ENCODE data around the gene SYNE2. TPM values are rescaled to one million over a fixed set of nuclear protein-coding genes. Genes with fewer than 3 reads are reported as not detected.

SYNE2 gene
- total RNA-seq, 1 experiment from 2014 or later = 37.5 TPM

GRCh38 chr14:64159588-64159987 lies 306.8 kb downstream of the SYNE2 start:
- Histone ChIP-seq H3K9me3 (ENCODE audit: control insufficient read depth, insufficient read depth, low read depth, low read length) (no peaks in the 10 kb centered on the region), H3K36me3 (ENCODE audit: control insufficient read depth, insufficient read depth, low read length) (no peaks in the 10 kb centered on the region), H3K4me1 (ENCODE audit: control insufficient read depth, insufficient read depth, low read length) (no peaks in the 10 kb centered on the region), H3K4me3 (ENCODE audit: low read depth in 2 of 2, low read length in 2 of 2) (no peak overlapping the region), H3K27ac (ENCODE audit: low read length) (no peak overlapping the region), H3K27me3 (ENCODE audit: control insufficient read depth, insufficient read depth, low read length) (no peaks in the 10 kb centered on the region)
- no peak for DNase-seq (ENCODE audit: low read depth, low spot score)
- ChIA-PET CTCF (no interaction called here), POLR2A (interaction anchor here (0.6 kb wide), 1 partner anchor 80 kb away, joined by 3 read pairs; no protein-coding TSS in a partner anchor)
- in situ Hi-C loops (cut with HindIII; ENCODE audit: low pct_unique_long_range_greater_than_20kb, low sequenced_read_pairs) (no loop called here), intact Hi-C loops (cut with micrococcal nuclease; ENCODE audit: unreplicated experiment) (no loop called here)
- no peak for TF ChIP-seq POLR2AphosphoS5 (IDR thresholded peaks at IDR 0.05; ENCODE audit: low read depth, low read length)
- TF ChIP-seq REST (IDR thresholded peaks at IDR 0.05; ENCODE audit: insufficient read depth in 1 of 2, low read depth in 2 of 2, low read length in 1 of 2) = no peak
- no peak for TF ChIP-seq TCF7L2 (IDR thresholded peaks at IDR 0.05; ENCODE audit: low read depth, low read length)
- no peak for TF ChIP-seq SIN3A (IDR thresholded peaks at IDR 0.05; ENCODE audit: borderline replicate concordance, insufficient read depth, low read depth, low read length)
- TF ChIP-seq CTCF (IDR thresholded peaks at IDR 0.05) = no peak
- ATAC-seq = no peak
- BruUV-seq (replicated peaks) = no TSS peak

- in situ Hi-C loops (cut with HindIII; ENCODE audit: low pct_unique_long_range_greater_than_20kb, low sequenced_read_pairs) = no loop called here
- H3K4me3 ChIP-seq (ENCODE audit: low read depth in 2 of 2, low read length in 2 of 2) = no peak overlapping the region
- ChIA-PET POLR2A (no interaction called here), CTCF (no interaction called here)
- no peak for ATAC-seq
- BruUV-seq (replicated peaks) = no TSS peak
- no peaks in the 10 kb centered on the region for H3K36me3 ChIP-seq (ENCODE audit: control insufficient read depth, insufficient read depth, low read length)
- no peaks in the 10 kb centered on the region for H3K9me3 ChIP-seq (ENCODE audit: control insufficient read depth, insufficient read depth, low read depth, low read length)
- no peak for DNase-seq (ENCODE audit: low read depth, low spot score)
- intact Hi-C loops (cut with micrococcal nuclease; ENCODE audit: unreplicated experiment) = no loop called here
- H3K27ac ChIP-seq (ENCODE audit: low read length) = no peak overlapping the region
- H3K27me3 ChIP-seq (ENCODE audit: control insufficient read depth, insufficient read depth, low read length) = no peaks in the 10 kb centered on the region
- no peaks in the 10 kb centered on the region for H3K4me1 ChIP-seq (ENCODE audit: control insufficient read depth, insufficient read depth, low read length)
- TF ChIP-seq SIN3A (IDR thresholded peaks at IDR 0.05; ENCODE audit: borderline replicate concordance, insufficient read depth, low read depth, low read length) (no peak), POLR2AphosphoS5 (IDR thresholded peaks at IDR 0.05; ENCODE audit: low read depth, low read length) (no peak), TCF7L2 (IDR thresholded peaks at IDR 0.05; ENCODE audit: low read depth, low read length) (no peak), REST (IDR thresholded peaks at IDR 0.05; ENCODE audit: insufficient read depth in 1 of 2, low read depth in 2 of 2, low read length in 1 of 2) (no peak), CTCF (IDR thresholded peaks at IDR 0.05) (no peak)
Observed at GRCh38 chr14:64170181-64170580, 317.4 kb downstream of the SYNE2 start.

Measured in Panc1 (cell line).